22Rv1 (cell line): ENCODE data around the gene SPATA18.
"Not testable (repeated sequence)": the region's sequence is repeated elsewhere in the genome, so short reads cannot be mapped to it uniquely, and the experiment has no call there.

Experiments
- H3K27ac ChIP-seq: fragments of 450-650 bp; 2 replicates; pipeline ENCODE4 v1.5.1; 2017
- CTCF ChIP-seq: fragments of 450-650 bp; IDR thresholded peaks from 2 replicates; pipeline ENCODE4 v1.5.1; 2017; ENCODE audit warnings: mild to moderate bottlenecking
- ZFX ChIP-seq: fragments of 450-650 bp; IDR thresholded peaks from 2 replicates; pipeline ENCODE4 v1.6.1; 2017; ENCODE audit warnings: antibody characterized with exemption, borderline replicate concordance

Gene SPATA18

GRCh38 chr4:52071791-52072546 is 20.9 kb downstream of the SPATA18 start:
- no peak for TF ChIP-seq ZFX
- no peak for TF ChIP-seq CTCF
- H3K27ac ChIP-seq = no peak overlapping the region

GRCh38 chr4:52076731-52077130 is 25.6 kb downstream of the SPATA18 start:
- no peak for TF ChIP-seq CTCF
- no peak for TF ChIP-seq ZFX
- no peak overlapping the region for H3K27ac ChIP-seq

- TF ChIP-seq ZFX (no peak), CTCF (no peak)
- H3K27ac ChIP-seq = no peak overlapping the region
Observed at GRCh38 chr4:52079659-52080058, 28.6 kb downstream of the SPATA18 start.

- H3K27ac ChIP-seq = no peak overlapping the region
- no peak for TF ChIP-seq ZFX
- no peak for TF ChIP-seq CTCF
Observed at GRCh38 chr4:52081216-52081615, 30.1 kb downstream of the SPATA18 start.

- H3K27ac ChIP-seq = not testable (repeated sequence)
Observed at GRCh38 chr4:52086425-52086824, 35.3 kb downstream of the SPATA18 start.

- no peak overlapping the region for H3K27ac ChIP-seq
- TF ChIP-seq ZFX (no peak), CTCF (no peak)
Observed at GRCh38 chr4:52091801-52092200, 40.7 kb downstream of the SPATA18 start.

DNA sequence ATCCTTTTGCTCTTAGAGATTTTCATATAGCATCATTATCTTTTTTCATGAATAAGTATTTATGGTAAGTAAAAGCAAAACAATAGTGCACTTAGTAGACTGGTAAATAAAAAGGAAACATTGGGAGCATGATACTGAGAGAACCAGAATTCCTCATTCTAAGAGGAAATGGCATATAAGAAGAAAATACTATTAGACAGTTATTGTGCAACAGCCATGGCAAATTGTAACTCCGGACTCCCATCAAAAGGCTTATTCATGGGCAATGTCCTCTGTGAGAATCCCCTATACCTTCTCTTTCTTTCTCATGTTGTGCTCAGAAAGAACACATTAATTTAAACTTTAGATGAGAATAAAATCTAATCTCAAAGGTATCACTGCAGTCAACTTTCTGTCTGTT is 42.4 kb downstream of the SPATA18 start:
- TF ChIP-seq ZFX (no peak), CTCF (no peak)
- H3K27ac ChIP-seq = no peak overlapping the region
